ENCODE results near the gene DFFB.

DFFB gene

DNA sequence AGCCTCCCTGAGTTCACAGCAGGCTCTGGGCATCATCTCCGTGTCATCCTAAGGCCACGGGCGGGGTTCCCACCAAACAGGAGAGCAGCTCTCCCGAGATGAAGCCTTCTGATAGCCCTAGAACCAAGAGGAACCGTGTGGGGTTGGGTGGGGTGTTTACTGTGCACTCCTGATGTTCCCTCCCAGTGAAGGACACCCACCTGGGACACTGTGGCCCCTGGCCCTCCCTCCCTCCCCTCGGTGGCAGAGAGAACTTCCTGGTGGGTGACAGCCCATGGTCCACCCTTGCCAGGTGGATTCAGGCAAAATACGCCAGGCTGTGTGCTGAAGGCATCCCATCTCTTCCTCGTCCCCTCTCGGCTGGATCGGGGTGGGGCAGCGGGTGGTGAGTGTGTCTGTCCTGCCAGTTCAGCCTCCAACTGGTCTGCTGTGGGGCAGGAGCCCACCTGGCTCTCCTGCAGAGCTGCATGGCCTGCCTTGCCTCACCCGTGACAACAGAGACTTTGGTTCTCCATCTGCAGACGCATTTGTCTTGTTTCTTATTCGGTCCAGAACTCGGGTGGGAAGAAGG is 58.4 kb downstream of the DFFB start:
- Histone ChIP-seq H3K27ac (ENCODE audit: extremely low read depth, low read depth, low read length) (no peak overlapping the region), H3K9me3 (ENCODE audit: control insufficient read depth, insufficient read depth, low read depth, low read length) (no peaks in the 10 kb centered on the region), H3K36me3 (ENCODE audit: control insufficient read depth in 2 of 2, insufficient read depth in 1 of 2, low read length in 2 of 2) (no peaks in the 10 kb centered on the region), H3K4me1 (ENCODE audit: control insufficient read depth, insufficient read depth, low read length) (no peaks in the 10 kb centered on the region), H3K4me3 (ENCODE audit: low read depth, low read length) (no peak overlapping the region)
- ChIA-PET POLR2A (no interaction called here), CTCF (interaction anchor here (0.7 kb wide), 1 partner anchor 12 kb away, joined by 4 read pairs; no protein-coding TSS in a partner anchor)
- TF ChIP-seq, protein P1, sequence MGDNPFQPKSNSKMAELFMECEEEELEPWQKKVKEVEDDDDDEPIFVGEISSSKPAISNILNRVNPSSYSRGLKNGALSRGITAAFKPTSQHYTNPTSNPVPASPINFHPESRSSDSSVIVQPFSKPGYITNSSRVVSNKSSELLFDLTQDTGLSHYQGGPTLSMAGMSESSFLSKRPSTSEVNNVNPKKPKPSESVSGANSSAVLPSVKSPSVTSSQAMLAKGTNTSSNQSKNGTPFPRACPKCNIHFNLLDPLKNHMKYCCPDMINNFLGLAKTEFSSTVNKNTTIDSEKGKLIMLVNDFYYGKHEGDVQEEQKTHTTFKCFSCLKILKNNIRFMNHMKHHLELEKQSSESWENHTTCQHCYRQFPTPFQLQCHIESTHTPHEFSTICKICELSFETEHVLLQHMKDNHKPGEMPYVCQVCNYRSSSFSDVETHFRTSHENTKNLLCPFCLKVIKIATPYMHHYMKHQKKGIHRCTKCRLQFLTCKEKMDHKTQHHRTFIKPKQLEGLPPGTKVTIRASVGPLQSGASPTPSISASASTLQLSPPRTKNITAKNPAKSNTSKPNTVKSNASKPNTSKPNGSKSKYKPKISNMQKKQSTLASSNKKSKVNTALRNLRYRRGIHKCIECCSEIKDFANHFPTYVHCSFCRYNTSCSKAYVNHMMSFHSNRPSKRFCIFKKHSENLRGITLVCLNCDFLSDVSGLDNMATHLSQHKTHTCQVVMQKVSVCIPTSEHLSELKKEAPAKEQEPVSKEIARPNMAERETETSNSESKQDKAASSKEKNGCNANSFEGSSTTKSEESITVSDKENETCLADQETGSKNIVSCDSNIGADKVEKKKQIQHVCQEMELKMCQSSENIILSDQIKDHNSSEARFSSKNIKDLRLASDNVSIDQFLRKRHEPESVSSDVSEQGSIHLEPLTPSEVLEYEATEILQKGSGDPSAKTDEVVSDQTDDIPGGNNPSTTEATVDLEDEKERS (tag by site-specific recombination; IDR thresholded peaks at IDR 0.05), result no peak
- TF ChIP-seq ZXDB (tag by site-specific recombination; IDR thresholded peaks at IDR 0.05), result no peak
- TF ChIP-seq, protein P2, sequence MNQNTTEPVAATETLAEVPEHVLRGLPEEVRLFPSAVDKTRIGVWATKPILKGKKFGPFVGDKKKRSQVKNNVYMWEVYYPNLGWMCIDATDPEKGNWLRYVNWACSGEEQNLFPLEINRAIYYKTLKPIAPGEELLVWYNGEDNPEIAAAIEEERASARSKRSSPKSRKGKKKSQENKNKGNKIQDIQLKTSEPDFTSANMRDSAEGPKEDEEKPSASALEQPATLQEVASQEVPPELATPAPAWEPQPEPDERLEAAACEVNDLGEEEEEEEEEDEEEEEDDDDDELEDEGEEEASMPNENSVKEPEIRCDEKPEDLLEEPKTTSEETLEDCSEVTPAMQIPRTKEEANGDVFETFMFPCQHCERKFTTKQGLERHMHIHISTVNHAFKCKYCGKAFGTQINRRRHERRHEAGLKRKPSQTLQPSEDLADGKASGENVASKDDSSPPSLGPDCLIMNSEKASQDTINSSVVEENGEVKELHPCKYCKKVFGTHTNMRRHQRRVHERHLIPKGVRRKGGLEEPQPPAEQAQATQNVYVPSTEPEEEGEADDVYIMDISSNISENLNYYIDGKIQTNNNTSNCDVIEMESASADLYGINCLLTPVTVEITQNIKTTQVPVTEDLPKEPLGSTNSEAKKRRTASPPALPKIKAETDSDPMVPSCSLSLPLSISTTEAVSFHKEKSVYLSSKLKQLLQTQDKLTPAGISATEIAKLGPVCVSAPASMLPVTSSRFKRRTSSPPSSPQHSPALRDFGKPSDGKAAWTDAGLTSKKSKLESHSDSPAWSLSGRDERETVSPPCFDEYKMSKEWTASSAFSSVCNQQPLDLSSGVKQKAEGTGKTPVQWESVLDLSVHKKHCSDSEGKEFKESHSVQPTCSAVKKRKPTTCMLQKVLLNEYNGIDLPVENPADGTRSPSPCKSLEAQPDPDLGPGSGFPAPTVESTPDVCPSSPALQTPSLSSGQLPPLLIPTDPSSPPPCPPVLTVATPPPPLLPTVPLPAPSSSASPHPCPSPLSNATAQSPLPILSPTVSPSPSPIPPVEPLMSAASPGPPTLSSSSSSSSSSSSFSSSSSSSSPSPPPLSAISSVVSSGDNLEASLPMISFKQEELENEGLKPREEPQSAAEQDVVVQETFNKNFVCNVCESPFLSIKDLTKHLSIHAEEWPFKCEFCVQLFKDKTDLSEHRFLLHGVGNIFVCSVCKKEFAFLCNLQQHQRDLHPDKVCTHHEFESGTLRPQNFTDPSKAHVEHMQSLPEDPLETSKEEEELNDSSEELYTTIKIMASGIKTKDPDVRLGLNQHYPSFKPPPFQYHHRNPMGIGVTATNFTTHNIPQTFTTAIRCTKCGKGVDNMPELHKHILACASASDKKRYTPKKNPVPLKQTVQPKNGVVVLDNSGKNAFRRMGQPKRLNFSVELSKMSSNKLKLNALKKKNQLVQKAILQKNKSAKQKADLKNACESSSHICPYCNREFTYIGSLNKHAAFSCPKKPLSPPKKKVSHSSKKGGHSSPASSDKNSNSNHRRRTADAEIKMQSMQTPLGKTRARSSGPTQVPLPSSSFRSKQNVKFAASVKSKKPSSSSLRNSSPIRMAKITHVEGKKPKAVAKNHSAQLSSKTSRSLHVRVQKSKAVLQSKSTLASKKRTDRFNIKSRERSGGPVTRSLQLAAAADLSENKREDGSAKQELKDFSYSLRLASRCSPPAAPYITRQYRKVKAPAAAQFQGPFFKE (tag by site-specific recombination; IDR thresholded peaks at IDR 0.05; ENCODE audit: borderline replicate concordance), result no peak
- no peak for TF ChIP-seq ZNF433 (tag by site-specific recombination; IDR thresholded peaks at IDR 0.05; ENCODE audit: low read depth)
- no peak for TF ChIP-seq ZNF549 (tag by site-specific recombination; IDR thresholded peaks at IDR 0.05)
- TF ChIP-seq ZNF112 (tag by site-specific recombination; IDR thresholded peaks at IDR 0.05), result no peak
- no peak for TF ChIP-seq ZNF121 (tag by site-specific recombination; IDR thresholded peaks at IDR 0.05)
- no peak for TF ChIP-seq GFI1B (tag by site-specific recombination; IDR thresholded peaks at IDR 0.05)
- TF ChIP-seq, protein P3, sequence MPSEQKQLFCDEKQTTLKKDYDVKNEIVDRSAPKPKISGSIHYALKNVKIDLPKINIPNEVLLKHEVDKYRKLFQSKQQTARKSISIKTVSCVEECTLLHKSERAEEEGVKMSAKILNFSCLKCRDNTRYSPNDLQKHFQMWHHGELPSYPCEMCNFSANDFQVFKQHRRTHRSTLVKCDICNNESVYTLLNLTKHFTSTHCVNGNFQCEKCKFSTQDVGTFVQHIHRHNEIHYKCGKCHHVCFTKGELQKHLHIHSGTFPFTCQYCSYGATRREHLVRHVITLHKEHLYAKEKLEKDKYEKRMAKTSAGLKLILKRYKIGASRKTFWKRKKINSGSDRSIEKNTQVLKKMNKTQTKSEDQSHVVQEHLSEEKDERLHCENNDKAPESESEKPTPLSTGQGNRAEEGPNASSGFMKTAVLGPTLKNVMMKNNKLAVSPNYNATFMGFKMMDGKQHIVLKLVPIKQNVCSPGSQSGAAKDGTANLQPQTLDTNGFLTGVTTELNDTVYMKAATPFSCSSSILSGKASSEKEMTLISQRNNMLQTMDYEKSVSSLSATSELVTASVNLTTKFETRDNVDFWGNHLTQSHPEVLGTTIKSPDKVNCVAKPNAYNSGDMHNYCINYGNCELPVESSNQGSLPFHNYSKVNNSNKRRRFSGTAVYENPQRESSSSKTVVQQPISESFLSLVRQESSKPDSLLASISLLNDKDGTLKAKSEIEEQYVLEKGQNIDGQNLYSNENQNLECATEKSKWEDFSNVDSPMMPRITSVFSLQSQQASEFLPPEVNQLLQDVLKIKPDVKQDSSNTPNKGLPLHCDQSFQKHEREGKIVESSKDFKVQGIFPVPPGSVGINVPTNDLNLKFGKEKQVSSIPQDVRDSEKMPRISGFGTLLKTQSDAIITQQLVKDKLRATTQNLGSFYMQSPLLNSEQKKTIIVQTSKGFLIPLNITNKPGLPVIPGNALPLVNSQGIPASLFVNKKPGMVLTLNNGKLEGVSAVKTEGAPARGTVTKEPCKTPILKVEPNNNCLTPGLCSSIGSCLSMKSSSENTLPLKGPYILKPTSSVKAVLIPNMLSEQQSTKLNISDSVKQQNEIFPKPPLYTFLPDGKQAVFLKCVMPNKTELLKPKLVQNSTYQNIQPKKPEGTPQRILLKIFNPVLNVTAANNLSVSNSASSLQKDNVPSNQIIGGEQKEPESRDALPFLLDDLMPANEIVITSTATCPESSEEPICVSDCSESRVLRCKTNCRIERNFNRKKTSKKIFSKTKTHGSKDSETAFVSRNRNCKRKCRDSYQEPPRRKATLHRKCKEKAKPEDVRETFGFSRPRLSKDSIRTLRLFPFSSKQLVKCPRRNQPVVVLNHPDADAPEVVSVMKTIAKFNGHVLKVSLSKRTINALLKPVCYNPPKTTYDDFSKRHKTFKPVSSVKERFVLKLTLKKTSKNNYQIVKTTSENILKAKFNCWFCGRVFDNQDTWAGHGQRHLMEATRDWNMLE (tag by site-specific recombination; conservative IDR thresholded peaks at IDR 0.05; ENCODE audit: low read depth), result no peak
- TF ChIP-seq, protein P4, sequence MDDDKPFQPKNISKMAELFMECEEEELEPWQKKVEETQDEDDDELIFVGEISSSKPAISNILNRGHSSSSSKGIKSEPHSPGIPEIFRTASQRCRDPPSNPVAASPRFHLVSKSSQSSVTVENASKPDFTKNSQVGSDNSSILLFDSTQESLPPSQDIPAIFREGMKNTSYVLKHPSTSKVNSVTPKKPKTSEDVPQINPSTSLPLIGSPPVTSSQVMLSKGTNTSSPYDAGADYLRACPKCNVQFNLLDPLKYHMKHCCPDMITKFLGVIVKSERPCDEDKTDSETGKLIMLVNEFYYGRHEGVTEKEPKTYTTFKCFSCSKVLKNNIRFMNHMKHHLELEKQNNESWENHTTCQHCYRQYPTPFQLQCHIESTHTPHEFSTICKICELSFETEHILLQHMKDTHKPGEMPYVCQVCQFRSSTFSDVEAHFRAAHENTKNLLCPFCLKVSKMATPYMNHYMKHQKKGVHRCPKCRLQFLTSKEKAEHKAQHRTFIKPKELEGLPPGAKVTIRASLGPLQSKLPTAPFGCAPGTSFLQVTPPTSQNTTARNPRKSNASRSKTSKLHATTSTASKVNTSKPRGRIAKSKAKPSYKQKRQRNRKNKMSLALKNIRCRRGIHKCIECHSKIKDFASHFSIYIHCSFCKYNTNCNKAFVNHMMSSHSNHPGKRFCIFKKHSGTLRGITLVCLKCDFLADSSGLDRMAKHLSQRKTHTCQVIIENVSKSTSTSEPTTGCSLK (tag by site-specific recombination; IDR thresholded peaks at IDR 0.05), result no peak
- no peak for TF ChIP-seq ZNF624 (tag by site-specific recombination; IDR thresholded peaks at IDR 0.05)
- no peak for TF ChIP-seq ZNF48 (tag by site-specific recombination; IDR thresholded peaks at IDR 0.05)
- TF ChIP-seq, protein P5, sequence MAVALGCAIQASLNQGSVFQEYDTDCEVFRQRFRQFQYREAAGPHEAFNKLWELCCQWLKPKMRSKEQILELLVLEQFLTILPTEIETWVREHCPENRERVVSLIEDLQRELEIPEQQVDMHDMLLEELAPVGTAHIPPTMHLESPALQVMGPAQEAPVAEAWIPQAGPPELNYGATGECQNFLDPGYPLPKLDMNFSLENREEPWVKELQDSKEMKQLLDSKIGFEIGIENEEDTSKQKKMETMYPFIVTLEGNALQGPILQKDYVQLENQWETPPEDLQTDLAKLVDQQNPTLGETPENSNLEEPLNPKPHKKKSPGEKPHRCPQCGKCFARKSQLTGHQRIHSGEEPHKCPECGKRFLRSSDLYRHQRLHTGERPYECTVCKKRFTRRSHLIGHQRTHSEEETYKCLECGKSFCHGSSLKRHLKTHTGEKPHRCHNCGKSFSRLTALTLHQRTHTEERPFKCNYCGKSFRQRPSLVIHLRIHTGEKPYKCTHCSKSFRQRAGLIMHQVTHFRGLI (tag by site-specific recombination; IDR thresholded peaks at IDR 0.05), result no peak
- no peak for TF ChIP-seq ZNF10 (tag by site-specific recombination; IDR thresholded peaks at IDR 0.05)
- TF ChIP-seq, protein P6, sequence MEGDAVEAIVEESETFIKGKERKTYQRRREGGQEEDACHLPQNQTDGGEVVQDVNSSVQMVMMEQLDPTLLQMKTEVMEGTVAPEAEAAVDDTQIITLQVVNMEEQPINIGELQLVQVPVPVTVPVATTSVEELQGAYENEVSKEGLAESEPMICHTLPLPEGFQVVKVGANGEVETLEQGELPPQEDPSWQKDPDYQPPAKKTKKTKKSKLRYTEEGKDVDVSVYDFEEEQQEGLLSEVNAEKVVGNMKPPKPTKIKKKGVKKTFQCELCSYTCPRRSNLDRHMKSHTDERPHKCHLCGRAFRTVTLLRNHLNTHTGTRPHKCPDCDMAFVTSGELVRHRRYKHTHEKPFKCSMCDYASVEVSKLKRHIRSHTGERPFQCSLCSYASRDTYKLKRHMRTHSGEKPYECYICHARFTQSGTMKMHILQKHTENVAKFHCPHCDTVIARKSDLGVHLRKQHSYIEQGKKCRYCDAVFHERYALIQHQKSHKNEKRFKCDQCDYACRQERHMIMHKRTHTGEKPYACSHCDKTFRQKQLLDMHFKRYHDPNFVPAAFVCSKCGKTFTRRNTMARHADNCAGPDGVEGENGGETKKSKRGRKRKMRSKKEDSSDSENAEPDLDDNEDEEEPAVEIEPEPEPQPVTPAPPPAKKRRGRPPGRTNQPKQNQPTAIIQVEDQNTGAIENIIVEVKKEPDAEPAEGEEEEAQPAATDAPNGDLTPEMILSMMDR (tag by site-specific recombination; IDR thresholded peaks at IDR 0.05), result no peak
- no peak for TF ChIP-seq ZNF837 (tag by site-specific recombination; IDR thresholded peaks at IDR 0.05)

Data from HEK293 (cell line).